IMR-90 (cell line): ENCODE measurements around the gene WDR62. TPM values are rescaled to one million over a fixed set of nuclear protein-coding genes. Genes with fewer than 3 reads are reported as not detected.

Experiments
- ATAC-seq: fragments of 200-7000 bp; cut with Tn5 transposase; 2 replicates; pipeline ENCODE4 v1.9.1; 2020; ENCODE audit warnings: low read depth, mild to moderate bottlenecking, moderate library complexity
- BruUV-seq: library from RNA; stranded (reverse); fragments of 400-500 nt; replicated peaks from 2 replicates; lab custom pipeline; 2021; lab: Mats Ljungman, UMichigan
- CTCF ChIA-PET: fragments of 300-600 bp; formaldehyde crosslinking; extraction: SDS; loops from one replicate; lab custom pipeline; 2021; ENCODE audit warnings: antibody characterized with exemption; lab: Yijun Ruan, JAX
- POLR2A ChIA-PET: fragments of 300-600 bp; sonication (Branson Sonifier 250); formaldehyde crosslinking; loops from one replicate; lab custom pipeline; 2022; ENCODE audit warnings: antibody characterized with exemption; ENCODE audit not compliant: unreplicated experiment; lab: Charles Lee
- DNase-seq: peaks from one replicate; pipeline ENCODE4 v3.0.0; 2013
- H2AFZ ChIP-seq: replicated peaks from 2 replicates; pipeline ENCODE3; 2013; ENCODE audit warnings: low read length, mild to moderate bottlenecking; ENCODE audit not compliant: poor library complexity
- H2AK5ac ChIP-seq: 2 replicates; pipeline ENCODE4 v1.6.1; 2013; ENCODE audit warnings: low read depth, low read length, inconsistent platforms
- H2AK9ac ChIP-seq: replicated peaks from 2 replicates; pipeline ENCODE3; 2013; ENCODE audit warnings: mild to moderate bottlenecking, low read depth, low read length, moderate library complexity; ENCODE audit not compliant: poor library complexity
- H2BK120ac ChIP-seq: 2 replicates; pipeline ENCODE4 v1.6.1; 2013; ENCODE audit warnings: low read depth, low read length, inconsistent platforms
- H2BK15ac ChIP-seq: 3 replicates; pipeline ENCODE4 v1.6.1; 2013; ENCODE audit warnings: low read depth, low read length, inconsistent platforms
- H2BK20ac ChIP-seq: 2 replicates; pipeline ENCODE4 v1.6.1; 2013; ENCODE audit warnings: low read depth, mild to moderate bottlenecking, inconsistent platforms, low read length, moderate library complexity
- H2BK5ac ChIP-seq: 2 replicates; pipeline ENCODE4 v1.6.1; 2013; ENCODE audit warnings: mild to moderate bottlenecking, low read depth, low read length, inconsistent platforms; ENCODE audit not compliant: poor library complexity, severe bottlenecking
- H3K14ac ChIP-seq: replicated peaks from 2 replicates; pipeline ENCODE4 v1.6.1; 2013; ENCODE audit warnings: low read depth, low read length, inconsistent platforms
- H3K18ac ChIP-seq: 2 replicates; pipeline ENCODE4 v1.6.1; 2013; ENCODE audit warnings: low read depth, low read length, control low read depth
- H3K23ac ChIP-seq: 2 replicates; pipeline ENCODE4 v1.6.1; 2013; ENCODE audit warnings: low read depth, low read length, inconsistent platforms
- H3K27ac ChIP-seq: 2 replicates; pipeline ENCODE4 v1.5.1; 2013; ENCODE audit warnings: mild to moderate bottlenecking, control low read depth, low read length; ENCODE audit not compliant: insufficient read depth
- H3K27me3 ChIP-seq: 2 replicates; pipeline ENCODE4 v1.6.1; 2013; ENCODE audit warnings: low read length; ENCODE audit not compliant: control insufficient read depth, insufficient read depth
- H3K36me3 ChIP-seq: 2 replicates; pipeline ENCODE4 v1.6.1; 2013; ENCODE audit warnings: low read length, mixed read lengths; ENCODE audit not compliant: control insufficient read depth, insufficient read depth
- H3K4ac ChIP-seq: 2 replicates; pipeline ENCODE4 v1.6.1; 2013; ENCODE audit warnings: low read depth, low read length, inconsistent platforms
- H3K4me1 ChIP-seq: 2 replicates; pipeline ENCODE4 v1.6.1; 2013; ENCODE audit warnings: low read length, mixed read lengths; ENCODE audit not compliant: control insufficient read depth, insufficient read depth
- H3K4me2 ChIP-seq: 2 replicates; pipeline ENCODE4 v1.6.1; 2013; ENCODE audit warnings: low read depth, mild to moderate bottlenecking, control low read depth, low read length, moderate library complexity
- H3K4me3 ChIP-seq: 2 replicates; pipeline ENCODE4 v1.5.1; 2013; ENCODE audit warnings: low read depth, mild to moderate bottlenecking, control low read depth, low read length, moderate library complexity; ENCODE audit not compliant: insufficient read depth
- H3K56ac ChIP-seq: 2 replicates; pipeline ENCODE4 v1.6.1; 2013; ENCODE audit warnings: low read length, inconsistent platforms; ENCODE audit not compliant: insufficient read depth; ENCODE audit errors: extremely low read depth
- H3K79me1 ChIP-seq, 2 experiments: 2 replicates each; pipeline ENCODE4 v1.6.1; 2013; ENCODE audit warnings: low read length in 2 of 2, inconsistent platforms in 1 of 2, low read depth in 1 of 2
- H3K9ac ChIP-seq: 2 replicates; pipeline ENCODE4 v1.6.1; 2013; ENCODE audit warnings: low read depth, low read length, control low read depth
- H3K9me1 ChIP-seq: 2 replicates; pipeline ENCODE4 v1.6.1; 2013; ENCODE audit warnings: low read length, inconsistent platforms; ENCODE audit not compliant: insufficient read depth
- H3K9me3 ChIP-seq: 2 replicates; pipeline ENCODE4 v1.6.1; 2013; ENCODE audit warnings: low read length; ENCODE audit not compliant: control insufficient read depth, insufficient read depth
- H4K20me1 ChIP-seq: 2 replicates; pipeline ENCODE4 v1.6.1; 2013; ENCODE audit warnings: low read length, inconsistent platforms; ENCODE audit not compliant: insufficient read depth
- H4K5ac ChIP-seq: 2 replicates; pipeline ENCODE4 v1.6.1; 2013; ENCODE audit warnings: mild to moderate bottlenecking, low read depth, low read length, control low read depth
- H4K8ac ChIP-seq, 2 experiments: 2 replicates each; pipeline ENCODE4 v1.6.1; 2013; ENCODE audit warnings: low read depth in 2 of 2, low read length in 2 of 2, control low read depth in 1 of 2, inconsistent platforms in 1 of 2
- H4K91ac ChIP-seq: 2 replicates; pipeline ENCODE4 v1.6.1; 2013; ENCODE audit warnings: low read depth, low read length, inconsistent platforms; ENCODE audit not compliant: insufficient read depth
- CTCF ChIP-seq: conservative IDR thresholded peaks from 2 replicates; pipeline ENCODE4 v1.5.1; 2012; ENCODE audit warnings: mild to moderate bottlenecking, low read depth, low read length, improper control_type of control experiment
- FOS ChIP-seq: fragments of 150-350 bp; IDR thresholded peaks from 2 replicates; pipeline ENCODE4 v1.6.1; 2016; ENCODE audit warnings: low read depth, low read length
- MAFK ChIP-seq: IDR thresholded peaks from 2 replicates; pipeline ENCODE4 v1.6.1; 2012; ENCODE audit warnings: low read depth, low read length, improper control_type of control experiment
- RCOR1 ChIP-seq: IDR thresholded peaks from 2 replicates; pipeline ENCODE4 v1.6.1; 2012; ENCODE audit warnings: mild to moderate bottlenecking, low read length, improper control_type of control experiment; ENCODE audit not compliant: insufficient replicate concordance
- SMC3 ChIP-seq: fragments of 150-350 bp; IDR thresholded peaks from 2 replicates; pipeline ENCODE4 v1.6.1; 2016; ENCODE audit warnings: low read depth, mild to moderate bottlenecking, antibody characterized with exemption, low read length, moderate library complexity
- WGBS, 2 experiments: methylation state at CpG; one replicate each; pipeline versions ENCODE4 v1.1.5 to v1.1.7; 2013; ENCODE audit warnings: missing lambda C conversion rate in 2 of 2; ENCODE audit not compliant: insufficient read length in 1 of 2; ENCODE audit errors: extremely low coverage in 2 of 2; 5-methylcytosine and 5-hydroxymethylcytosine counted together
- dilution Hi-C: fragments of 300-500 bp; cut with HindIII; formaldehyde crosslinking; loops from one replicate; pipeline ENCODE4 v1.14.3; 2018; ENCODE audit warnings: low sequenced_read_pairs; ENCODE audit not compliant: unreplicated experiment
- in situ Hi-C: fragments of 300-500 bp; cut with MboI; formaldehyde crosslinking; loops from 3 replicates; pipeline ENCODE4 v1.14.3; 2019; ENCODE audit warnings: low sequenced_read_pairs, inconsistent platforms, mixed read lengths
- intact Hi-C: fragments of 100-400 bp; cut with micrococcal nuclease; formaldehyde crosslinking; loops from 2 replicates; pipeline ENCODE4 v1.10.0; 2022
- polyA plus RNA-seq, 3 experiments: library from polyadenylated mRNA; depleted of rRNA; stranded (reverse); fragments of >200 nt; gene quantifications; 2 replicates each; pipeline ENCODE4 v1.2.3, GENCODE V29; 2012; ENCODE audit warnings: low replicate concordance in 1 of 3
- total RNA-seq: library from RNA; depleted of rRNA; stranded (reverse); fragments of >200 nt; gene quantifications from 2 replicates; pipeline ENCODE4 v1.2.3, GENCODE V29; 2012
- TF ChIP-seq, protein P1 (sequence below): fragments of 150-350 bp; IDR thresholded peaks from 2 replicates; pipeline ENCODE4 v1.6.1; 2017; ENCODE audit warnings: mild to moderate bottlenecking, antibody characterized with exemption, low read length, low read depth
- TF ChIP-seq, protein P2 (sequence below): fragments of 150-350 bp; IDR thresholded peaks from 2 replicates; pipeline ENCODE4 v1.6.1; 2016; ENCODE audit warnings: low read depth, mild to moderate bottlenecking, low read length, moderate library complexity, borderline replicate concordance

Gene WDR62
- total and polyA plus RNA-seq, 2 of the 4 experiments (the other 2 are of a cell fraction) = 4.5 to 7.0 TPM

DNA sequence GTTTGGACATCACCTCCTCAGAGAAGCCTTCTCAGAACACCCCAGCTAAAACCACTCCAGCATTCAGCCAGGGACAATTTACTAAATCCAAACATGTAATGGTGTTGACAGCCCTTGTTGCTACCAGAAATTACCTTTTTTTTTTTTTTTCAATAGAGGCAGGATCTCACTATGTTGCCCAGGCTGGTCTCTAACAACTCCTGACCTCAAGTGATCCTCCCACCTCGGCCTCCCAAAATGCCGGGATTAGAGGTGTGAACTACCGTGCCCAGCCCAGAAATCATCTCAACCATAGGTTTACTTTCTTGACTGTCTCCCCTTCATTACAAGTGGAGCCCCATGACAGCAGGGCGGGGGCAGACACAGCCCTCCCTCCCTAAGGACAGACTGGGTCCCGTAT lies 31.3 kb upstream of the WDR62 start:
- no peaks in the 10 kb centered on the region for H3K27me3 ChIP-seq
- peaks cover 0 to 3% of the 10 kb centered on the region in 2 experiments; a peak in 2 of 4 replicates for H3K79me1 ChIP-seq
- H4K20me1 ChIP-seq = no peaks in the 10 kb centered on the region; the same call in 1 of the 2 replicates
- no peak overlapping the region for H4K91ac ChIP-seq
- POLR2A ChIA-PET = no interaction called here
- peaks cover 70% of the 10 kb centered on the region for H3K36me3 ChIP-seq
- dilution Hi-C loops = no loop called here
- no peak overlapping the region for H2AK9ac ChIP-seq
- H4K8ac ChIP-seq = no peak overlapping the region
- no peak overlapping the region for H3K4ac ChIP-seq
- H3K23ac ChIP-seq = no peak overlapping the region
- BruUV-seq = no TSS peak
- H2BK5ac ChIP-seq = no peak overlapping the region
- H3K4me3 ChIP-seq = no peak overlapping the region
- H3K14ac ChIP-seq = no peak overlapping the region
- DNase-seq = no peak
- no peak overlapping the region for H3K18ac ChIP-seq
- CTCF ChIA-PET = no interaction called here
- no peak for ATAC-seq
- no peak overlapping the region for H4K5ac ChIP-seq
- H3K56ac ChIP-seq = no peak overlapping the region
- WGBS, 2 experiments = no CpG with 5 or more reads among the region's 5 CpGs
- in situ Hi-C loops = no loop called here
- H3K9ac ChIP-seq = no peak overlapping the region
- no peak overlapping the region for H2BK120ac ChIP-seq
- no peak overlapping the region for H2BK15ac ChIP-seq
- H3K9me3 ChIP-seq = no peaks in the 10 kb centered on the region
- intact Hi-C loops = no loop called here
- H2AFZ ChIP-seq = no peak overlapping the region
- H3K27ac ChIP-seq = no peak overlapping the region
- TF ChIP-seq RCOR1 (no peak), CTCF (no peak), MAFK (no peak), FOS (no peak), SMC3 (no peak)
- TF ChIP-seq, protein P1, sequence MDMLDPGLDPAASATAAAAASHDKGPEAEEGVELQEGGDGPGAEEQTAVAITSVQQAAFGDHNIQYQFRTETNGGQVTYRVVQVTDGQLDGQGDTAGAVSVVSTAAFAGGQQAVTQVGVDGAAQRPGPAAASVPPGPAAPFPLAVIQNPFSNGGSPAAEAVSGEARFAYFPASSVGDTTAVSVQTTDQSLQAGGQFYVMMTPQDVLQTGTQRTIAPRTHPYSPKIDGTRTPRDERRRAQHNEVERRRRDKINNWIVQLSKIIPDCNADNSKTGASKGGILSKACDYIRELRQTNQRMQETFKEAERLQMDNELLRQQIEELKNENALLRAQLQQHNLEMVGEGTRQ = no peak
- TF ChIP-seq, protein P2, sequence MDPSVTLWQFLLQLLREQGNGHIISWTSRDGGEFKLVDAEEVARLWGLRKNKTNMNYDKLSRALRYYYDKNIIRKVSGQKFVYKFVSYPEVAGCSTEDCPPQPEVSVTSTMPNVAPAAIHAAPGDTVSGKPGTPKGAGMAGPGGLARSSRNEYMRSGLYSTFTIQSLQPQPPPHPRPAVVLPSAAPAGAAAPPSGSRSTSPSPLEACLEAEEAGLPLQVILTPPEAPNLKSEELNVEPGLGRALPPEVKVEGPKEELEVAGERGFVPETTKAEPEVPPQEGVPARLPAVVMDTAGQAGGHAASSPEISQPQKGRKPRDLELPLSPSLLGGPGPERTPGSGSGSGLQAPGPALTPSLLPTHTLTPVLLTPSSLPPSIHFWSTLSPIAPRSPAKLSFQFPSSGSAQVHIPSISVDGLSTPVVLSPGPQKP = no peak
- H2AK5ac ChIP-seq = no peak overlapping the region
- no peaks in the 10 kb centered on the region for H3K4me1 ChIP-seq
- H3K4me2 ChIP-seq = no peak overlapping the region
- peaks cover 6% of the 10 kb centered on the region; the same call in 1 of the 2 replicates for H3K9me1 ChIP-seq
- H2BK20ac ChIP-seq = no peak overlapping the region
